Body of pancreas (tissue), 4 donors: Measurements from ENCODE around the gene TGIF2. TPM values are rescaled to one million over a fixed set of nuclear protein-coding genes. Genes with fewer than 3 reads are reported as not detected.
"Not testable (repeated sequence)": the region's sequence is repeated elsewhere in the genome, so short reads cannot be mapped to it uniquely, and the experiment has no call there.

ENCODE experiments used
- ATAC-seq: fragments of 150-250 bp; one replicate; pipeline ENCODE4 v1.9.1; 2016
- DNase-seq, 4 donors: peaks; one replicate each; pipeline ENCODE4 v3.0.0-alpha.2; 2019
- H3K27ac ChIP-seq, 4 donors: fragments of 200-600 bp; sonication (generic); 1 replicate in 3 of 4; 2 replicates in 1 of 4; pipeline versions ENCODE4 v1.5.1 to v1.6.1; 2016 to 2019; ENCODE audit warnings: mild to moderate bottlenecking in 1 of 4, mixed read lengths in 1 of 4, moderate library complexity in 1 of 4
- H3K27me3 ChIP-seq, 2 donors: fragments of 200-600 bp; sonication (generic); one replicate each; pipeline ENCODE4 v1.6.0; 2016; ENCODE audit warnings: mild to moderate bottlenecking in 1 of 2
- H3K36me3 ChIP-seq, 2 donors: fragments of 200-600 bp; sonication (generic); replicated peaks in 1 of 2; 2 replicates each; pipeline ENCODE4 v1.5.1; 2016; ENCODE audit warnings: low read depth in 2 of 2; ENCODE audit not compliant: insufficient read depth in 1 of 2
- H3K4me1 ChIP-seq: fragments of 200-600 bp; sonication (generic); one replicate; pipeline ENCODE4 v1.6.0; 2016
- H3K4me3 ChIP-seq, 2 donors: fragments of 200-600 bp; sonication (generic); 1 replicate in 1 of 2; 2 replicates in 1 of 2; pipeline ENCODE4 v1.5.1; 2016 to 2019
- H3K9me3 ChIP-seq, 3 donors: fragments of 200-600 bp; sonication (generic); 1 replicate in 2 of 3; 2 replicates in 1 of 3; pipeline ENCODE4 v1.5.1; 2016
- CTCF ChIP-seq, 7 experiments: fragments of 450-650 bp in 4 of 7; fragments of 200-600 bp in 3 of 7; sonication (generic) in 3 of 7; IDR thresholded peaks; one replicate each; pipeline ENCODE4 v1.5.1; 2016 to 2019; ENCODE audit warnings: antibody characterized with exemption in 7 of 7
- POLR2A ChIP-seq, 3 donors: fragments of 450-650 bp; IDR thresholded peaks; one replicate each; pipeline ENCODE4 v1.6.1; 2016; ENCODE audit warnings: antibody characterized with exemption in 3 of 3, mild to moderate bottlenecking in 2 of 3
- WGBS, 2 donors: methylation state at CpG; one replicate each; pipeline ENCODE4 v1.1.5; 2017; 5-methylcytosine and 5-hydroxymethylcytosine counted together
- intact Hi-C: fragments of 100-400 bp; cut with DNase I; formaldehyde crosslinking; loops from one replicate; pipeline ENCODE4 v1.15.1; 2023
- total RNA-seq, 2 donors: library from RNA; depleted of rRNA; stranded (reverse); fragments of >200 nt; gene quantifications; one replicate each; pipeline ENCODE4 v1.1.0, GENCODE V29; 2016

Gene TGIF2
- total RNA-seq, 2 donors from 2014 or later = 15.2 to 18.7 TPM

- WGBS, 2 donors = 84% methylated on average over 1 of the region's 1 CpG; no CpG with 5 or more reads in 1 of the 2 donors
- ATAC-seq (no peak), DNase-seq (no peak)
- Histone ChIP-seq H3K4me3 (no peak overlapping the region), H3K9me3 (no peaks in the 10 kb centered on the region), H3K36me3 (no peaks in the 10 kb centered on the region), H3K27ac (no peak overlapping the region), H3K27me3 (no peaks in the 10 kb centered on the region), H3K4me1 (no peaks in the 10 kb centered on the region)
- intact Hi-C loops = no loop called here
- TF ChIP-seq POLR2A (IDR thresholded peaks at IDR 0.05) = no peak
- TF ChIP-seq CTCF (IDR thresholded peaks at IDR 0.05) = no peak
These were observed 10.0 kb upstream of the TGIF2 start for GRCh38 chr20:36563374-36563773.

DNA sequence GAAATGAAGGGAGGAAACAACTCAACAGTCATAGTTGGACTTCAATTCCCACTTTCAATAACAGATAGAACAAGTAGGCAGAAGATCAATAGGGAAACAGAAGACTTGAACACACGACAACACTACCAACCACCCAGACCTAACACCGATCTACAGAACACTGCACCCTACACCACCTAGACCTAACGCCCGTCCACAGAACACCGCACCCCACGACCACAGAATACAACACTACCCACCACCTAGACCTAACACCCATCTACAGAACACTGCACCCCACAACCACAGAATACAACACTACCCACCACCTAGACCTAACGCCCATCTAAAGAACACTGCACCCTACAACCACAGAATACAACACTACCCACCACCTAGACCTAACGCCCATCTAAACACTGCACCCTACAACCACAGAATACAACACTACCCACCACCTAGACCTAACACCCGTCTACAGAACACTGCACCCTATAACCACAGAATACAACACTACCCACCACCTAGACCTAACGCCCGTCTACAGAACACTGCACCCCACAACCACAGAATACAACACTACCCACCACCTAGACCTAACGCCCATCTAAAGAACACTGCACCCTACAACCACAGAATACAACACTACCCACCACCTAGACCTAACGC is 9.2 kb upstream of the TGIF2 start:
- H3K36me3 ChIP-seq, ATAC-seq, H3K9me3 ChIP-seq, H3K27ac ChIP-seq, intact Hi-C loops, H3K4me1 ChIP-seq, H3K27me3 ChIP-seq, DNase-seq, H3K4me3 ChIP-seq: not testable (repeated sequence)
- 87 to 90% methylated on average over 13 of the region's 13 CpGs for WGBS, 2 donors

DNA sequence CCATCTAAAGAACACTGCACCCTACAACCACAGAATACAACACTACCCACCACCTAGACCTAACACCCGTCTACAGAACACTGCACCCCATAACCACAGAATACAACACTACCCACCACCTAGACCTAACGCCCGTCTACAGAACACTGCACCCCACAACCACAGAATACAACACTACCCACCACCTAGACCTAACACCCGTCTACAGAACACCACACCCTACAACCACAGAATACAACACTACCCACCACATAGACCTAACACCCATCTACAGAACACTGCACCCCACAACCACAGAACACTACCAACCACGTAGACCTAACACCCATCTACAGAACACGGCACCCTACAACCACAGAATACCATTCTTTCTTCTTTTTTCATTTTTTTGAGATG is 8.7 kb upstream of the TGIF2 start:
- H3K27me3 ChIP-seq, H3K9me3 ChIP-seq, H3K36me3 ChIP-seq, ATAC-seq, H3K4me3 ChIP-seq, DNase-seq, intact Hi-C loops, H3K4me1 ChIP-seq, H3K27ac ChIP-seq: not testable (repeated sequence)
- WGBS, 2 donors = 84 to 90% methylated on average over 6 of the region's 6 CpGs

- intact Hi-C loops = no loop called here
- no peaks in the 10 kb centered on the region for H3K36me3 ChIP-seq
- WGBS, 2 donors = 91 to 94% methylated on average over 3 of the region's 3 CpGs
- TF ChIP-seq CTCF (IDR thresholded peaks at IDR 0.05) (no peak), POLR2A (IDR thresholded peaks at IDR 0.05) (no peak)
- H3K27me3 ChIP-seq = no peaks in the 10 kb centered on the region
- no peak overlapping the region for H3K27ac ChIP-seq
- no peak for DNase-seq
- no peak overlapping the region for H3K4me3 ChIP-seq
- ATAC-seq = no peak
- no peaks in the 10 kb centered on the region for H3K9me3 ChIP-seq
- no peaks in the 10 kb centered on the region for H3K4me1 ChIP-seq
These were observed 7.9 kb upstream of the TGIF2 start for GRCh38 chr20:36565520-36565919.

- no peak for ATAC-seq
- Histone ChIP-seq H3K9me3 (no peaks in the 10 kb centered on the region), H3K27ac (no peak overlapping the region), H3K27me3 (no peaks in the 10 kb centered on the region), H3K36me3 (no peaks in the 10 kb centered on the region), H3K4me1 (peaks cover 15% of the 10 kb centered on the region), H3K4me3 (no peak overlapping the region)
- 87 to 93% methylated on average over 7 of the region's 7 CpGs for WGBS, 2 donors
- TF ChIP-seq CTCF (IDR thresholded peaks at IDR 0.05) (no peak), POLR2A (IDR thresholded peaks at IDR 0.05) (no peak)
- DNase-seq = no peak
- intact Hi-C loops = no loop called here
These were observed 3.5 kb upstream of the TGIF2 start for GRCh38 chr20:36569847-36570429.
